G401 (cell line): ENCODE measurements around the gene PLD6. TPM values are rescaled to one million over a fixed set of nuclear protein-coding genes. Genes with fewer than 3 reads are reported as not detected.

ENCODE experiments used
- total RNA-seq: library from RNA; depleted of rRNA; stranded (reverse); fragments of >200 nt; shearing (Covaris generic); gene quantifications from 2 replicates; pipeline ENCODE4 v1.2.3, GENCODE V29; 2014; rRNA removed

PLD6 gene
- total RNA-seq, 1 experiment from 2014 or later: 16.2 TPM

Other genes with a start within 250 kb of the PLD6 start
- gene TNFRSF13B, start 234.2 kb downstream of the PLD6 start, total RNA-seq: not detected in 2 replicates
- gene MPRIP, start 163.9 kb downstream of the PLD6 start, total RNA-seq: 59.5 and 97.1 TPM in 2 replicates
- 66.2 and 75.3 TPM in 2 replicates for gene FLCN, start 30.8 kb upstream of the PLD6 start, total RNA-seq
- 162 and 165 TPM in 2 replicates for gene COPS3, start 74.9 kb upstream of the PLD6 start, total RNA-seq
- 1.4 and 3.8 TPM in 2 replicates for gene NT5M, start 97.0 kb upstream of the PLD6 start, total RNA-seq